ENCODE results near the gene NHLRC4. TPM values are rescaled to one million over a fixed set of nuclear protein-coding genes. Genes with fewer than 3 reads are reported as not detected.

The NHLRC4 gene
- 2.7 and 3.3 TPM in 2 replicates for total RNA-seq

GRCh38 chr16:566475-567372 is at the start of gene NHLRC4:
Gene NHLRC4, plus strand, starts transcription at chr16:567005. Its CDS starts 1,043 bp downstream, at chr16:568048.
- no peak for DNase-seq (ENCODE audit: extremely low read depth, low read depth, low spot score)

GRCh38 chr16:518858-519257 is 47.9 kb upstream of the NHLRC4 start:
- DNase-seq (ENCODE audit: extremely low read depth, low read depth, low spot score), result no peak

GRCh38 chr16:519425-519824 is 47.4 kb upstream of the NHLRC4 start:
- DNase-seq (ENCODE audit: extremely low read depth, low read depth, low spot score), result no peak

DNA sequence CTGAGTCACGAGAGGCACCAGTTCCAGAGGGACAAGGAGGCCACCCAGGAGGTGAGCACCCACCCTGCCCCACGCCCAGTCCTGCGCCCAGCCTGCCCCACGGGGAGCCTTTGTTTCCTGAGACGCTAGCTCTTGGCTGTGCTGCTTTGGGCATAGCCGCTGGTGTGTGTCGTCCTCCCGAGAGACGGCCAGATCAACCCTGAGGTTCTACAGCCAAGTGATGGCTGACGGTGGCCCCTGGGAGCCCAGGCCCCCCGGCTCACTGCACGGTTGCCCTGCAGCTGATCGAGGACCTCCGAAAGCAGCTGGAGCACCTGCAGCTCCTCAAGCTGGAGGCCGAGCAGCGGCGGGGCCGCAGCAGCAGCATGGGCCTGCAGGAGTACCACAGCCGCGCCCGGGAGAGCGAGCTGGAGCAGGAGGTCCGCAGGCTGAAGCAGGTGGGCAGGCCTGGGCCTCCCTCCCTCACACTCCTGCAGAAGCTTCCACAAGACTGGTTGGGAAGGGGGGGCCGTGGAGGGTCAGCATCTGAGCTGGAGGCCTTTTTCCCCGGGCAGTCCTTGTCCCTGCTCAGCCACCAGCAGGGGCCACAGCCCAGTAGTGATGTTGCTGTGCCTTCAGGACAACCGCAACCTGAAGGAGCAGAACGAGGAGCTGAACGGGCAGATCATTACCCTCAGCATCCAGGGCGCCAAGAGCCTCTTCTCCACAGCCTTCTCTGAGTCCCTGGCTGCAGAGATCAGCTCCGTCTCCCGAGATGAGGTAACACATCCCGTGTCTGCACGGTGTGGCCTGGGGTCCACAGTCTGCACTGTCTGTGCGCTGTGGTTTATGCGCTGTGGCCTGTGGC is 46.7 kb upstream of the NHLRC4 start:
- DNase-seq (ENCODE audit: extremely low read depth, low read depth, low spot score), result no peak

- no peak for DNase-seq (ENCODE audit: extremely low read depth, low read depth, low spot score)
Measured at GRCh38 chr16:520847-521246, 46.0 kb upstream of the NHLRC4 start.

DNA sequence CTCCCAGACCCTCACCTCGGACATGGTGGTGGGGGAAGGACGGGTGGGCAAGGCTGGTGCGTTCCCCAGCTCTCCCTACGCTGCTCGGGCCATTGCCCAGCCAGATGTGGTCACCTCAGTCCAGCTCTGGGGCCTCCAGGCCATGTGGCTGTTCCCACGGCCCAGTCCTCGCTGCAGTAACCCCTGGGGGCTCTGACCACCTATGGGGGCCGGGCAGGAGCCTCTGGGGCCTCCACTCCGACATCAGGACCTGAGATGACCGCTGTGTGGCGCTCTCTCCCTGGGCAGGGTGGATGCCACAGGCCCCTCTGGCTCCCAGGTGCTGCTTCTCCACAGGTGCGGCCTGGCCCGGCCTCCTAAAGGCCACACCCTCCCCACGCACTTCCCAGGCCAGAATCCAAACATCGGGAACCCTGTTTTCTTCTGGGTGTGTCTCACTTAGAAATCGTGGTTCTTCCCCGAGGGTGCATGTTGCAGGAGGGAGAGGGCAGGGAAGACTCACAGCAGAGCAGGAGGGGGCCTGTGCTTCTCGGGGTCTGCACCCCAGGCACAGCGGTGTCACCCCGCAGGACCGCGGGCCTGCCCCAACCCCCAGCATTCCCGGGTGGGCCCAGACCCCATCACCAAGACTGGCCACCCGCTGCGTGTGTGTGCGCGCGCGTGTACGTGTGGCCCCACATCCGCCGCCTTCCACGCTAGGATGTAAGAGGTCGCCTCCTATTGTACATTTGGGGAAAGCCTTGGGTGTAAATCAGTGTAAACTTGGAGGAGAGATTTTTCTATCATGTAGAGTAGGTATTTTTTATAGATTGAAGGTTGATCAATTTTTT is 45.2 kb upstream of the NHLRC4 start:
- DNase-seq (ENCODE audit: extremely low read depth, low read depth, low spot score), result no peak

GRCh38 chr16:522320-523096 is 44.3 kb upstream of the NHLRC4 start:
- DNase-seq (ENCODE audit: extremely low read depth, low read depth, low spot score), result no peak

DNA sequence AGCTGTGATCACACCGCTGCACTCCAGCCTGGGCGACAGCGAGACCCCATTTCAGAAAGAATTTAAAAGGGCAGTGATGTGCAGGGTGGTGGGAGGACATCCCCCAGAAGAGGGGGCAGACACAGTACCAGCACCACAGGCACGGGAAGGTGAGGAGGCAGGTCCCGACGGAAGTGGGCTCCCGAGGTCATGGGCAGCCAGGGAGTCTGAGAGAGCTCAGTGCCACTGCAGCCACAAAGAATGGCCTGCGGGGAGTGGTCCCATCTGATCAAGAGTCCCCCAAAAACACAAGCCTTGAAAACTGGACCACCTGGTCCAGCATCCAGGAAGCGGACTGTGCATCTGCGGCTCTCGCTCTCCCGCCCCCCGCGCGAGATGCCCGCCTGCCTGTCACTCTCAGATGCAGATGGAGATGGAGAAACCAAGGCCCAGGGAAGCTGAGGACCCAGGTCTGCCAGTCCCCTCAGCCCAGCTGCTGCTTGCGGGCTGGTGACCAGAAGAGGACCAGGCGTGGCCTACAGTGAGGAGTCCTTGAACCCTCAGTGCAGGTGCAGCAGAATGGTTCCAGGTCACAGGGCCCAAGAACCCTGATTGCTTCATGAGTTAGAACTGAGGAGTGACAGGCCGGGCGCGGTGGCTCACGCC is 43.6 kb upstream of the NHLRC4 start:
- DNase-seq (ENCODE audit: extremely low read depth, low read depth, low spot score), result no peak

GRCh38 chr16:524274-525040 is 42.3 kb upstream of the NHLRC4 start:
- no peak for DNase-seq (ENCODE audit: extremely low read depth, low read depth, low spot score)

- no peak for DNase-seq (ENCODE audit: extremely low read depth, low read depth, low spot score)
Measured at GRCh38 chr16:525123-525519, 41.7 kb upstream of the NHLRC4 start.

GRCh38 chr16:525520-526180 is 41.2 kb upstream of the NHLRC4 start:
- peak; percentile 47 for DNase-seq (ENCODE audit: extremely low read depth, low read depth, low spot score)

DNA sequence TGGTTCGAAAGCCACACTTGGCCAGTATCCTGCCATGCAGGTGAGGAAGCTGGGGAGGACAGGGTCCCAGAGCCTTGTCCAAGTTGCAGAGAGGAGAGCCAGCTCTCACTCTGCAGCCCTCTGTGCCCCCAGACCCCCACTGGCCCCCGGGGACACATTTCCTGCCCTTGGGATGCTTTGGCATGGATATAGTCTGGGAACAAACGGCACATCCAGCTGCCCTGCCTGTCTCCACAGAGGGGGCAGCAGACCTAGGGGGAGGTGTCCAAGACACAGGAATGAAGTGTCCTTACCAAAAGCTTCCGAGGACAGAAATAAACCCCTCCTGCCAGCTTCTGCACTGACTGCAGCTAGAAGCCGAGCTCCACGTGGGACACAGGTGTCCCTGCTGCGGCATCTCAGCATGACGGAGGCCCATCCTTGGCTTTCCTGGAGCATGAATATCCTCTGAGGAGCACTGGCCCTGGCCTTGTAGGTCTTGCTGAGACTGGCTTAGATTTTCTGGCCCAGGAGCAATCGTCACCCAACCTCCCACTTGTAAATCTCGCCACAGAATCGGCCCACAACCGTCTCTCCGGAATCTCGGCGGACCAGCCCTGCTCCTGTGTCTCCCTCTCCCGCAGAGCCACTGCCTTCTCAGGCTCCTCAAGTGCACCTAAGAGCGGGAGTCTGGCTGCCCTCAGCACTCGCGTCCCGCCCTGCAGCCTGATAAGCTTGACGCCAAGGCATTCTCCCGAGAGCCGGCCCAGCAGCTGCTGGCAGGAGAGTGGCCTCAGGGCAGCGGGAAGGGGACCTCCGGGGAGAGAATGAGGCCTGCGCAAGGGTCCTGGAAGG is 40.4 kb upstream of the NHLRC4 start:
- DNase-seq (ENCODE audit: extremely low read depth, low read depth, low spot score), result no peak

DNA sequence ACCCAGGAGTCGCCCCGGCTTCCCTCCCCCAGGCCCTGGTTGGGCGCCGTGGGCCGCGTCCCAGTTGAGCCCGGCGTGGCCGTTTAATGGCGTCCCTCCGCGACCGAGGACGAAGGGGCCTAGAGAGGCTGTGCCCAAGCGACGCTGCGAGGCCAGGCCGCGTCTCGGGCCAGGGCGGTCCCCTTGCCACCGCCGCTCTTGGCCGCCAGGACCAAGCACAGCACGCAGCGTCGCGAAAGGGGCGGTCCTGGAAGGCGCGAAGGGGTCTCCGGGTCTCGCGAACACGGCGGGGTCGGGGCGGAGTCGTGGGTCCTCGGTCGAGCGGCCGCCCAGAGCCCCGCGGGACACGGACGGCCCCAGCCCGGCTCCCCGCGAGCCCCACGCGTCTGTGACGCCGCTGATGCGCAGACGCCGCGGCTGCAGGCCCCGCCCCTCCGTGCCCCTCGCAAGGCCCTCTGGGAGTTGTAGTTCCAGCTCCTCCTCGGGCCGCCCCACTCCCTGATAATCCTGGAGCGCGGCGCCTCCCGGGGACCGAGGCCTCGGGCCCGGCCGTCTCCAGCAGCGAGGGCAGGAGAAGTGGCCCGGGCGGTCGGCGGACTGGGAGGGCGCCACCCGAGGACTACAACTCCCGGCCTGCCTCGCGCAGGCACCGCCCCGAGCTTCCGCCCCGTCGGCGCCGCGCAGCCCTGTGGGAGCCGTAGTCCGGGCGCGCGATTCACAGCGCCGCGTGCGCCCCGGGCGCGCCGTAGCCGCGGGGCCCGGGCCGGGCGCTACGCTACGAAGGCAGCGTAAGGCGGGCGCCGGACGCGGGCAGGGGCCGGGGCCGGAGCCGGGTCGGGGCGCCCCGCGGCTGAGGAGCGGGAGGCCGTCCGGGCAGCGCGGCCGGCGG is 39.5 kb upstream of the NHLRC4 start, which contains the start of gene CAPN15:
Gene CAPN15 (plus strand): TSS at position 698 of the 889 bp plus-strand sequence. CDS start 19,127 bp downstream, outside the sequence.
- no peak for DNase-seq (ENCODE audit: extremely low read depth, low read depth, low spot score)

DNA sequence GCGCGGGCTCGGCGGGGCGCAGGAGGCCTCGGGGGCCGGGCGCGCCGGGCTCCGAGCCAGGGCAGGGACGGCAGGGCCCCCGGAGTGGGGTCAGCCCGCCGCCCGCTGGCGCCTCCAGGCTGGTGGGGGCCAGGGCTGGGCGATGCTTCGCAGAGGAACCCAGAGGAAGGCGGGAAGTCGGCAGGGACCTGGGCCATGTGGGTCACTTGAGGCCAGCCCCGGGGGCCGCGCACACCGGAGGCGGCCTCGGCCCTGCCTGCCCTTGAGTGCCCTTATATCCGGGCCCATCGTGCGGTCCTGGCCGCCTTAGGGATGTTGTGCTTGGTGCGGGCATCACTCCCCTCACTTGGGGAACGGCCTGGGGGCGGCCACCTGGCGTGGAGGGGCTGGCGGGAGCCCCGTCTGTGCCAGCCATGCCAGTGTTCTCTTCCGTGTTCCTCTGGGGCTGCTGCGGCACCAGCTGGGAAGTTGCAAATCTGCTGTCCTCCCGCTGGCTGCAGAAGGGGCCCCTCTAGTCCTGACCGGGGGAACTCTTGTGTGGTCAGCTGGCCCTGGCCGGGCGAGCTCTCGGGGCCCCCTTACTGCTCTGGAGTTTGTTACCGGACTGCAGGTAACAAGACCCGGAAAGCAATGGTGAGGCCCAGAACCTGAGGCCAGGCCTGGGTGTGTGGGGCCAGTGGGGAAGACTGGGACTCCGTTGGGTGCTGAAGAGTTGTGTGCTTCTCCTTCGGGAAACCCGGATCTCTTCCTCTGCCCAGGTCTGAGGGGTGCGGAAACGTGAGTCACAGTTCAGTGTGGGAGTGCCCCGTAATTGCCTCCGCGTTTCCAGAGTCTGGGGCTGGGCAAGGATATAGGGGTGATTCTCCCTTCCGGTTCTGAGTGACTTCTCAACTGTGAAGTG is 38.4 kb upstream of the NHLRC4 start:
- DNase-seq (ENCODE audit: extremely low read depth, low read depth, low spot score), result no peak

GRCh38 chr16:529012-529575 is 37.7 kb upstream of the NHLRC4 start:
- no peak for DNase-seq (ENCODE audit: extremely low read depth, low read depth, low spot score)

All from glomerular endothelial cell (primary cell).